HepG2 (cell line): Measurements from ENCODE around the gene ACSL3. TPM values are rescaled to one million over a fixed set of nuclear protein-coding genes. Genes with fewer than 3 reads are reported as not detected.
A peak's percentile ranks its signal among the peaks of the same experiment; 100 is the strongest.

Source experiments
- CEBPG ChIP-seq: IDR thresholded peaks from 2 replicates; pipeline ENCODE4 v1.6.1; 2016
- CREB1 ChIP-seq, 2 experiments: fragments of 450-650 bp in 1 of 2; IDR thresholded peaks; 2 replicates each; pipeline ENCODE4 v1.6.1; 2016 to 2017; ENCODE audit warnings: control low read depth in 1 of 2, mild to moderate bottlenecking in 1 of 2, missing compliant biosample characterization in 1 of 2, missing genetic modification characterization in 1 of 2
- EP300 ChIP-seq, 3 experiments: sonication (generic) in 1 of 3; formaldehyde crosslinking in 1 of 3; IDR thresholded peaks; 2 replicates each; pipeline versions ENCODE4 v1.5.1 to v1.6.1; 2011 to 2020; ENCODE audit warnings: low read depth in 2 of 3, low read length in 2 of 3, borderline replicate concordance in 1 of 3, improper control_type of control experiment in 1 of 3, mild to moderate bottlenecking in 1 of 3, missing genetic modification reagents in 1 of 3, moderate library complexity in 1 of 3
- HNF4A ChIP-seq: sonication (generic); formaldehyde crosslinking; IDR thresholded peaks from 2 replicates; pipeline ENCODE4 v1.4.0; 2020; ENCODE audit warnings: missing genetic modification reagents
- KAT2B ChIP-seq: fragments of 150-350 bp; IDR thresholded peaks from 2 replicates; pipeline ENCODE4 v1.6.1; 2014; ENCODE audit warnings: low read depth, low read length, borderline replicate concordance
- LCORL ChIP-seq, 2 experiments: fragments of 450-650 bp in 1 of 2; sonication (generic) in 1 of 2; formaldehyde crosslinking in 1 of 2; IDR thresholded peaks; 2 replicates each; pipeline versions ENCODE4 v1.5.0 to v1.6.1; 2017 to 2020; ENCODE audit warnings: antibody characterized with exemption in 1 of 2, missing genetic modification reagents in 1 of 2
- MED1 ChIP-seq: sonication (generic); formaldehyde crosslinking; IDR thresholded peaks from 2 replicates; pipeline ENCODE4 v1.4.0; 2020; ENCODE audit warnings: missing genetic modification reagents
- MTF1 ChIP-seq: sonication (generic); formaldehyde crosslinking; IDR thresholded peaks from 2 replicates; pipeline ENCODE4 v1.5.0; 2020; ENCODE audit warnings: missing genetic modification reagents
- SMAD9 ChIP-seq: sonication (generic); formaldehyde crosslinking; IDR thresholded peaks from 2 replicates; pipeline ENCODE4 v1.5.1; 2020; ENCODE audit warnings: mild to moderate bottlenecking, missing genetic modification reagents
- SRF ChIP-seq: IDR thresholded peaks from 2 replicates; pipeline ENCODE4 v1.6.1; 2011; ENCODE audit warnings: mild to moderate bottlenecking, low read depth, low read length, moderate library complexity
- XRCC5 ChIP-seq: fragments of 200-400 bp; formaldehyde crosslinking; optimal IDR thresholded peaks from 2 replicates; pipeline ENCODE3; 2017; ENCODE audit warnings: mild to moderate bottlenecking, low read length
- ZFP36L2 ChIP-seq: sonication (generic); formaldehyde crosslinking; IDR thresholded peaks from 2 replicates; pipeline ENCODE4 v1.4.0; 2020; ENCODE audit warnings: missing genetic modification reagents
- ZMYM3 ChIP-seq: sonication (generic); formaldehyde crosslinking; IDR thresholded peaks from 2 replicates; pipeline ENCODE4 v1.5.1; 2020; ENCODE audit warnings: mild to moderate bottlenecking, missing genetic modification reagents
- ZNF335 ChIP-seq: sonication (generic); formaldehyde crosslinking; IDR thresholded peaks from 2 replicates; pipeline ENCODE4 v1.4.0; 2020; ENCODE audit warnings: missing genetic modification reagents
- ZNF350 ChIP-seq: sonication (generic); formaldehyde crosslinking; IDR thresholded peaks from 2 replicates; pipeline ENCODE4 v1.4.0; 2020; ENCODE audit warnings: mild to moderate bottlenecking, low read depth, missing genetic modification reagents, borderline replicate concordance
- ZSCAN25 ChIP-seq: sonication (generic); formaldehyde crosslinking; IDR thresholded peaks from 2 replicates; pipeline ENCODE4 v1.8.0; 2022; ENCODE audit warnings: mild to moderate bottlenecking, missing genetic modification reagents
- polyA plus RNA-seq, 8 experiments: library from polyadenylated mRNA; depleted of rRNA in 3 of 8; stranded (reverse) in 7 of 8; unstranded in 1 of 8; fragments of >200 nt; fragmentation: Illumina TruSeq in 4 of 8; extraction: Trizol in 4 of 8; gene quantifications; 2 replicates each; pipeline versions ENCODE4 v1.2.1 to v1.2.3, GENCODE V29; 2011 to 2016; ENCODE audit warnings: low read depth in 4 of 8, missing spikeins in 1 of 8, mixed read lengths in 1 of 8; ENCODE audit not compliant: insufficient read depth in 1 of 8
- total RNA-seq, 5 experiments: library from RNA; depleted of rRNA; stranded (reverse); fragments of >200 nt; fragmentation: Illumina TruSeq; extraction: Trizol; gene quantifications; 2 replicates each; pipeline ENCODE4 v1.2.3, GENCODE V29; 2016; ENCODE audit warnings: low read depth in 1 of 5
- TF ChIP-seq, protein P1 (sequence below): conservative IDR thresholded peaks from 2 replicates; pipeline ENCODE4 v1.6.1; 2018; ENCODE audit warnings: missing genetic modification reagents
- TF ChIP-seq, protein P2 (sequence below): sonication (generic); formaldehyde crosslinking; IDR thresholded peaks from 2 replicates; pipeline ENCODE4 v1.4.0; 2020; ENCODE audit warnings: missing genetic modification reagents
- TF ChIP-seq, protein P3 (sequence below): sonication (generic); formaldehyde crosslinking; IDR thresholded peaks from 2 replicates; pipeline ENCODE4 v1.4.0; 2020; ENCODE audit warnings: missing genetic modification reagents; ENCODE audit errors: not compliant biosample characterization
- TF ChIP-seq, protein P4 (sequence below): sonication (generic); formaldehyde crosslinking; IDR thresholded peaks from 2 replicates; pipeline ENCODE4 v1.4.0; 2020; ENCODE audit warnings: missing genetic modification reagents, borderline replicate concordance
- TF ChIP-seq, protein P5 (sequence below): IDR thresholded peaks from 2 replicates; pipeline ENCODE4 v1.6.1; 2016; ENCODE audit warnings: control low read depth

ACSL3 gene
- total and polyA plus RNA-seq, 2 of the 13 experiments (the other 11 are each of a cell fraction or from before 2014, with no cell fraction given), result 305 to 365 TPM

DNA sequence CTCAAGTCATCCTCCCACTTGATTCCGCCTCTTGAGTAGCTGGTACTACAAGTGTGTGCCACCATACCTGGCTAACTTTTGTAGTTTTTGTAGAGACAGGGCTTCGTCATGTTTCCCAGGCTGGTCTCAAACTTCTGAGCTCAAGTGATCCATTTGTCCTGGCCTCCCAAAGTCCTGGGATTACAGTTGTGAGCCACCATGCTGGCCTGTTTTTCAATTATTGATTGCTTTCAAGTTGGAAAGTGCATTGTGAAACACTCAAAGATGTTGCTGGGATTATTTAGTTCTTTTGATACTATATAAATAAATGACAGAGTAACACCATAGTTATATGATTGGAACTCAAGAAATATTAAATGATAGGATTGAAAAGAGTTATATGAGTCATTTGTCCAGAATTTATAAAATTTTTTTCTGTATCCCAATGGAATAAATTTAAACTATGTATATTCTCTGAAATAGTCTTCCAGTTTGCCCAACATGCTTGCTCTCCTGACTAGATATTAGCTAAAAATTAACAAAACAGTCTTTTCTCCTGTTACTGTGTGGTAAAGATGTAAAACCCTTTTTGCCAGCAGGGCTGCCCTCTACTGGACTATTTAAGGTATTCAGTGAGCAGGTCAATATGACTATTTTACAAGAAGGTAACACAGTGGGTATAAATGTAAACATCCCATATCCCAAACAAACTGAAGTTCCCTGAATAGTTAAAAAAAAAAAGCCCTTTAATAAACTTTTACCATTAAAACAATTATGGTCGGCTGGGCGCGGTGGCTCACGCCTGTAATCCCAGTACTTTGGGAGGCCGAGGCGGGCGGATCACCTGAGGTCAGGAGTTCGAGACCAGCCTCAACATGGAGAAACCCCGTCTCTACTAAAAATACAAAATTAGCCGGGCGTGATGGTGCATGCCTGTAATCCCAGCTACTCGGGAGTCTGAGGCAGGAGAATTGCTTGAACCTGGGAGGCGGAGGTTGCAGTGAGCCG lies 42.7 kb downstream of the ACSL3 start (continued):
- TF ChIP-seq CEBPG (CRISPR knock-in tag) (peak; percentile 15; the same call in 1 of the 2 replicates), ZNF350 (CRISPR knock-in tag) (peak; percentile 28; the same call in 1 of the 2 replicates), HNF4A (no peak; the same call in 1 of the 2 replicates), EP300 (IDR thresholded peaks at IDR 0.05; ENCODE audit: low read depth in 2 of 2, low read length in 2 of 2) (peak in 1 of 2 experiments; percentile 33; a peak in 1 of 4 replicates), EP300 (CRISPR knock-in tag; IDR thresholded peaks at IDR 0.05; ENCODE audit: borderline replicate concordance) (no peak), ZFP36L2 (no peak), ZMYM3 (CRISPR knock-in tag) (no peak), LCORL (IDR thresholded peaks at IDR 0.05) (no peak), LCORL (CRISPR knock-in tag; IDR thresholded peaks at IDR 0.05) (peak; percentile 40; the same call in 1 of the 2 replicates), MTF1 (CRISPR knock-in tag) (no peak; the same call in 1 of the 2 replicates), CREB1 (IDR thresholded peaks at IDR 0.05) (no peak), CREB1 (CRISPR knock-in tag; IDR thresholded peaks at IDR 0.05) (no peak), XRCC5 (no peak), MED1 (peak; percentile 58), KAT2B (0 out of 2 replicates have a peak, but pooled peaks have one; percentile 2), ZSCAN25 (CRISPR knock-in tag) (no peak), ZNF335 (CRISPR knock-in tag) (0 out of 2 replicates have a peak, but pooled peaks have one; percentile 27), SMAD9 (CRISPR knock-in tag) (no peak), SRF (no peak)
- TF ChIP-seq, protein P1, sequence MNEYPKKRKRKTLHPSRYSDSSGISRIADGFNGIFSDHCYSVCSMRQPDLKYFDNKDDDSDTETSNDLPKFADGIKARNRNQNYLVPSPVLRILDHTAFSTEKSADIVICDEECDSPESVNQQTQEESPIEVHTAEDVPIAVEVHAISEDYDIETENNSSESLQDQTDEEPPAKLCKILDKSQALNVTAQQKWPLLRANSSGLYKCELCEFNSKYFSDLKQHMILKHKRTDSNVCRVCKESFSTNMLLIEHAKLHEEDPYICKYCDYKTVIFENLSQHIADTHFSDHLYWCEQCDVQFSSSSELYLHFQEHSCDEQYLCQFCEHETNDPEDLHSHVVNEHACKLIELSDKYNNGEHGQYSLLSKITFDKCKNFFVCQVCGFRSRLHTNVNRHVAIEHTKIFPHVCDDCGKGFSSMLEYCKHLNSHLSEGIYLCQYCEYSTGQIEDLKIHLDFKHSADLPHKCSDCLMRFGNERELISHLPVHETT (CRISPR knock-in tag), result no peak
- TF ChIP-seq, protein P2, sequence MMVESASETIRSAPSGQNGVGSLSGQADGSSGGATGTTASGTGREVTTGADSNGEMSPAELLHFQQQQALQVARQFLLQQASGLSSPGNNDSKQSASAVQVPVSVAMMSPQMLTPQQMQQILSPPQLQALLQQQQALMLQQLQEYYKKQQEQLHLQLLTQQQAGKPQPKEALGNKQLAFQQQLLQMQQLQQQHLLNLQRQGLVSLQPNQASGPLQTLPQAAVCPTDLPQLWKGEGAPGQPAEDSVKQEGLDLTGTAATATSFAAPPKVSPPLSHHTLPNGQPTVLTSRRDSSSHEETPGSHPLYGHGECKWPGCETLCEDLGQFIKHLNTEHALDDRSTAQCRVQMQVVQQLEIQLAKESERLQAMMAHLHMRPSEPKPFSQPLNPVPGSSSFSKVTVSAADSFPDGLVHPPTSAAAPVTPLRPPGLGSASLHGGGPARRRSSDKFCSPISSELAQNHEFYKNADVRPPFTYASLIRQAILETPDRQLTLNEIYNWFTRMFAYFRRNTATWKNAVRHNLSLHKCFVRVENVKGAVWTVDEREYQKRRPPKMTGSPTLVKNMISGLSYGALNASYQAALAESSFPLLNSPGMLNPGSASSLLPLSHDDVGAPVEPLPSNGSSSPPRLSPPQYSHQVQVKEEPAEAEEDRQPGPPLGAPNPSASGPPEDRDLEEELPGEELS (CRISPR knock-in tag), result 0 out of 2 replicates have a peak, but pooled peaks have one; percentile 7
- TF ChIP-seq, protein P3, sequence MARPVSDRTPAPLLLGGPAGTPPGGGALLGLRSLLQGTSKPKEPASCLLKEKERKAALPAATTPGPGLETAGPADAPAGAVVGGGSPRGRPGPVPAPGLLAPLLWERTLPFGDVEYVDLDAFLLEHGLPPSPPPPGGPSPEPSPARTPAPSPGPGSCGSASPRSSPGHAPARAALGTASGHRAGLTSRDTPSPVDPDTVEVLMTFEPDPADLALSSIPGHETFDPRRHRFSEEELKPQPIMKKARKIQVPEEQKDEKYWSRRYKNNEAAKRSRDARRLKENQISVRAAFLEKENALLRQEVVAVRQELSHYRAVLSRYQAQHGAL, result no peak
- TF ChIP-seq, protein P4, sequence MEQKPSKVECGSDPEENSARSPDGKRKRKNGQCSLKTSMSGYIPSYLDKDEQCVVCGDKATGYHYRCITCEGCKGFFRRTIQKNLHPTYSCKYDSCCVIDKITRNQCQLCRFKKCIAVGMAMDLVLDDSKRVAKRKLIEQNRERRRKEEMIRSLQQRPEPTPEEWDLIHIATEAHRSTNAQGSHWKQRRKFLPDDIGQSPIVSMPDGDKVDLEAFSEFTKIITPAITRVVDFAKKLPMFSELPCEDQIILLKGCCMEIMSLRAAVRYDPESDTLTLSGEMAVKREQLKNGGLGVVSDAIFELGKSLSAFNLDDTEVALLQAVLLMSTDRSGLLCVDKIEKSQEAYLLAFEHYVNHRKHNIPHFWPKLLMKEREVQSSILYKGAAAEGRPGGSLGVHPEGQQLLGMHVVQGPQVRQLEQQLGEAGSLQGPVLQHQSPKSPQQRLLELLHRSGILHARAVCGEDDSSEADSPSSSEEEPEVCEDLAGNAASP (CRISPR knock-in tag), result 0 out of 2 replicates have a peak, but pooled peaks have one; percentile 19
- TF ChIP-seq, protein P5, sequence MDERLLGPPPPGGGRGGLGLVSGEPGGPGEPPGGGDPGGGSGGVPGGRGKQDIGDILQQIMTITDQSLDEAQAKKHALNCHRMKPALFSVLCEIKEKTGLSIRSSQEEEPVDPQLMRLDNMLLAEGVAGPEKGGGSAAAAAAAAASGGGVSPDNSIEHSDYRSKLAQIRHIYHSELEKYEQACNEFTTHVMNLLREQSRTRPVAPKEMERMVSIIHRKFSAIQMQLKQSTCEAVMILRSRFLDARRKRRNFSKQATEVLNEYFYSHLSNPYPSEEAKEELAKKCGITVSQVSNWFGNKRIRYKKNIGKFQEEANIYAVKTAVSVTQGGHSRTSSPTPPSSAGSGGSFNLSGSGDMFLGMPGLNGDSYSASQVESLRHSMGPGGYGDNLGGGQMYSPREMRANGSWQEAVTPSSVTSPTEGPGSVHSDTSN (CRISPR knock-in tag), result no peak
